ENCODE data around the gene CLRN3.

Gene CLRN3

GRCh38 chr10:127884501-127884900 is 8.2 kb downstream of the CLRN3 start:
- H3K79me1 ChIP-seq (ENCODE audit: low read length): no peaks in the 10 kb centered on the region
- no peak for DNase-seq
- no peak overlapping the region for H4K8ac ChIP-seq (ENCODE audit: low read depth, low read length)
- no peaks in the 10 kb centered on the region for H3K36me3 ChIP-seq (ENCODE audit: control insufficient read depth, insufficient read depth, low read length)
- no peak overlapping the region for H3K4ac ChIP-seq (ENCODE audit: low read depth, low read length)
- no peak overlapping the region for H3K27ac ChIP-seq (ENCODE audit: low read depth, low read length)
- H2AK5ac ChIP-seq (ENCODE audit: low read length): no peak overlapping the region
- H3K18ac ChIP-seq (ENCODE audit: low read length): no peak overlapping the region
- no peak overlapping the region for H4K5ac ChIP-seq (ENCODE audit: low read length)
- H3K56ac ChIP-seq (ENCODE audit: low read length): no peak overlapping the region
- H2BK15ac ChIP-seq (replicated peaks; ENCODE audit: low read depth): no peak overlapping the region
- no CpG with 5 or more reads among the region's 5 CpGs for WGBS (ENCODE audit: extremely low coverage, insufficient coverage, low lambda C conversion rate)
- H3K4me2 ChIP-seq (ENCODE audit: low read length): no peak overlapping the region
- no peak overlapping the region for H2BK5ac ChIP-seq (ENCODE audit: low read length)
- H3K79me2 ChIP-seq (ENCODE audit: control insufficient read depth, insufficient read depth, low read length): no peaks in the 10 kb centered on the region
- no peak overlapping the region for H3K9ac ChIP-seq (ENCODE audit: low read length)
- H3K4me1 ChIP-seq (ENCODE audit: control insufficient read depth, low read depth, low read length): no peaks in the 10 kb centered on the region
- H3K23ac ChIP-seq (ENCODE audit: low read length): no peak overlapping the region
- H3K4me3 ChIP-seq (ENCODE audit: low read length): no peak overlapping the region
- no peaks in the 10 kb centered on the region for H3K27me3 ChIP-seq (ENCODE audit: insufficient read depth, low read length, poor library complexity)
- H2BK120ac ChIP-seq (ENCODE audit: low read depth, low read length): no peak overlapping the region

GRCh38 chr10:127883516-127883915 is 9.2 kb downstream of the CLRN3 start:
- no CpG with 5 or more reads among the region's 10 CpGs for WGBS (ENCODE audit: extremely low coverage, insufficient coverage, low lambda C conversion rate)
- Histone ChIP-seq H2BK120ac (ENCODE audit: low read depth, low read length) (no peak overlapping the region), H3K4me2 (ENCODE audit: low read length) (no peak overlapping the region), H3K18ac (ENCODE audit: low read length) (no peak overlapping the region), H4K8ac (ENCODE audit: low read depth, low read length) (no peak overlapping the region), H3K9ac (ENCODE audit: low read length) (no peak overlapping the region), H3K79me2 (ENCODE audit: control insufficient read depth, insufficient read depth, low read length) (no peaks in the 10 kb centered on the region), H4K5ac (ENCODE audit: low read length) (no peak overlapping the region), H3K27me3 (ENCODE audit: insufficient read depth, low read length, poor library complexity) (no peaks in the 10 kb centered on the region), H3K4ac (ENCODE audit: low read depth, low read length) (no peak overlapping the region), H3K4me3 (ENCODE audit: low read length) (no peak overlapping the region), H3K36me3 (ENCODE audit: control insufficient read depth, insufficient read depth, low read length) (no peaks in the 10 kb centered on the region), H3K23ac (ENCODE audit: low read length) (no peak overlapping the region), H2BK5ac (ENCODE audit: low read length) (no peak overlapping the region), H3K4me1 (ENCODE audit: control insufficient read depth, low read depth, low read length) (no peaks in the 10 kb centered on the region), H2AK5ac (ENCODE audit: low read length) (no peak overlapping the region), H3K27ac (ENCODE audit: low read depth, low read length) (no peak overlapping the region), H3K56ac (ENCODE audit: low read length) (no peak overlapping the region), H2BK15ac (replicated peaks; ENCODE audit: low read depth) (no peak overlapping the region), H3K79me1 (ENCODE audit: low read length) (no peaks in the 10 kb centered on the region)
- no peak for DNase-seq

GRCh38 chr10:127882801-127883459 is 9.8 kb downstream of the CLRN3 start:
- Histone ChIP-seq H3K36me3 (ENCODE audit: control insufficient read depth, insufficient read depth, low read length) (no peaks in the 10 kb centered on the region), H3K23ac (ENCODE audit: low read length) (no peak overlapping the region), H3K4me2 (ENCODE audit: low read length) (no peak overlapping the region), H3K79me1 (ENCODE audit: low read length) (no peaks in the 10 kb centered on the region), H3K9ac (ENCODE audit: low read length) (no peak overlapping the region), H3K4ac (ENCODE audit: low read depth, low read length) (no peak overlapping the region), H3K79me2 (ENCODE audit: control insufficient read depth, insufficient read depth, low read length) (no peaks in the 10 kb centered on the region), H4K5ac (ENCODE audit: low read length) (no peak overlapping the region), H3K27ac (ENCODE audit: low read depth, low read length) (no peak overlapping the region), H3K4me1 (ENCODE audit: control insufficient read depth, low read depth, low read length) (no peaks in the 10 kb centered on the region), H2BK120ac (ENCODE audit: low read depth, low read length) (no peak overlapping the region), H2AK5ac (ENCODE audit: low read length) (no peak overlapping the region), H3K56ac (ENCODE audit: low read length) (no peak overlapping the region), H2BK5ac (ENCODE audit: low read length) (no peak overlapping the region), H3K4me3 (ENCODE audit: low read length) (no peak overlapping the region), H3K18ac (ENCODE audit: low read length) (no peak overlapping the region), H2BK15ac (replicated peaks; ENCODE audit: low read depth) (no peak overlapping the region), H3K27me3 (ENCODE audit: insufficient read depth, low read length, poor library complexity) (no peaks in the 10 kb centered on the region), H4K8ac (ENCODE audit: low read depth, low read length) (no peak overlapping the region)
- no peak for DNase-seq
- WGBS (ENCODE audit: extremely low coverage, insufficient coverage, low lambda C conversion rate): no CpG with 5 or more reads among the region's 4 CpGs

GRCh38 chr10:127882391-127882790 is 10.3 kb downstream of the CLRN3 start:
- no peak overlapping the region for H3K18ac ChIP-seq (ENCODE audit: low read length)
- H3K4ac ChIP-seq (ENCODE audit: low read depth, low read length): no peak overlapping the region
- no peak overlapping the region for H3K56ac ChIP-seq (ENCODE audit: low read length)
- H3K79me2 ChIP-seq (ENCODE audit: control insufficient read depth, insufficient read depth, low read length): no peaks in the 10 kb centered on the region
- no peak overlapping the region for H4K8ac ChIP-seq (ENCODE audit: low read depth, low read length)
- no peak overlapping the region for H3K9ac ChIP-seq (ENCODE audit: low read length)
- H3K27ac ChIP-seq (ENCODE audit: low read depth, low read length): no peak overlapping the region
- no peaks in the 10 kb centered on the region for H3K27me3 ChIP-seq (ENCODE audit: insufficient read depth, low read length, poor library complexity)
- no peak overlapping the region for H3K4me3 ChIP-seq (ENCODE audit: low read length)
- WGBS (ENCODE audit: extremely low coverage, insufficient coverage, low lambda C conversion rate): no CpG with 5 or more reads among the region's 8 CpGs
- H4K5ac ChIP-seq (ENCODE audit: low read length): no peak overlapping the region
- no peak overlapping the region for H2BK5ac ChIP-seq (ENCODE audit: low read length)
- H2AK5ac ChIP-seq (ENCODE audit: low read length): no peak overlapping the region
- no peak overlapping the region for H3K23ac ChIP-seq (ENCODE audit: low read length)
- no peak overlapping the region for H3K4me2 ChIP-seq (ENCODE audit: low read length)
- H2BK15ac ChIP-seq (replicated peaks; ENCODE audit: low read depth): no peak overlapping the region
- DNase-seq: no peak
- H3K4me1 ChIP-seq (ENCODE audit: control insufficient read depth, low read depth, low read length): no peaks in the 10 kb centered on the region
- no peaks in the 10 kb centered on the region for H3K36me3 ChIP-seq (ENCODE audit: control insufficient read depth, insufficient read depth, low read length)
- no peaks in the 10 kb centered on the region for H3K79me1 ChIP-seq (ENCODE audit: low read length)
- H2BK120ac ChIP-seq (ENCODE audit: low read depth, low read length): no peak overlapping the region

GRCh38 chr10:127881262-127881661 is 11.5 kb downstream of the CLRN3 start:
- H2BK15ac ChIP-seq (replicated peaks; ENCODE audit: low read depth): no peak overlapping the region
- H4K5ac ChIP-seq (ENCODE audit: low read length): no peak overlapping the region
- H3K27ac ChIP-seq (ENCODE audit: low read depth, low read length): no peak overlapping the region
- no peaks in the 10 kb centered on the region for H3K36me3 ChIP-seq (ENCODE audit: control insufficient read depth, insufficient read depth, low read length)
- H2AK5ac ChIP-seq (ENCODE audit: low read length): no peak overlapping the region
- no peak overlapping the region for H4K8ac ChIP-seq (ENCODE audit: low read depth, low read length)
- no peak overlapping the region for H3K23ac ChIP-seq (ENCODE audit: low read length)
- no peak overlapping the region for H3K4me2 ChIP-seq (ENCODE audit: low read length)
- no CpG with 5 or more reads among the region's 8 CpGs for WGBS (ENCODE audit: extremely low coverage, insufficient coverage, low lambda C conversion rate)
- no peak overlapping the region for H3K9ac ChIP-seq (ENCODE audit: low read length)
- no peak overlapping the region for H2BK5ac ChIP-seq (ENCODE audit: low read length)
- no peaks in the 10 kb centered on the region for H3K4me1 ChIP-seq (ENCODE audit: control insufficient read depth, low read depth, low read length)
- no peaks in the 10 kb centered on the region for H3K79me2 ChIP-seq (ENCODE audit: control insufficient read depth, insufficient read depth, low read length)
- no peak for DNase-seq
- no peak overlapping the region for H3K18ac ChIP-seq (ENCODE audit: low read length)
- H3K79me1 ChIP-seq (ENCODE audit: low read length): no peaks in the 10 kb centered on the region
- H3K4ac ChIP-seq (ENCODE audit: low read depth, low read length): no peak overlapping the region
- H2BK120ac ChIP-seq (ENCODE audit: low read depth, low read length): no peak overlapping the region
- H3K56ac ChIP-seq (ENCODE audit: low read length): no peak overlapping the region
- H3K4me3 ChIP-seq (ENCODE audit: low read length): no peak overlapping the region
- H3K27me3 ChIP-seq (ENCODE audit: insufficient read depth, low read length, poor library complexity): no peaks in the 10 kb centered on the region

- no peaks in the 10 kb centered on the region for H3K79me2 ChIP-seq (ENCODE audit: control insufficient read depth, insufficient read depth, low read length)
- DNase-seq: no peak
- no peak overlapping the region for H2BK15ac ChIP-seq (replicated peaks; ENCODE audit: low read depth)
- H3K9ac ChIP-seq (ENCODE audit: low read length): no peak overlapping the region
- H3K56ac ChIP-seq (ENCODE audit: low read length): no peak overlapping the region
- no CpG with 5 or more reads among the region's 2 CpGs for WGBS (ENCODE audit: extremely low coverage, insufficient coverage, low lambda C conversion rate)
- no peak overlapping the region for H3K18ac ChIP-seq (ENCODE audit: low read length)
- no peak overlapping the region for H3K4ac ChIP-seq (ENCODE audit: low read depth, low read length)
- H3K36me3 ChIP-seq (ENCODE audit: control insufficient read depth, insufficient read depth, low read length): no peaks in the 10 kb centered on the region
- H2BK5ac ChIP-seq (ENCODE audit: low read length): no peak overlapping the region
- no peak overlapping the region for H4K8ac ChIP-seq (ENCODE audit: low read depth, low read length)
- H3K27me3 ChIP-seq (ENCODE audit: insufficient read depth, low read length, poor library complexity): no peaks in the 10 kb centered on the region
- H3K23ac ChIP-seq (ENCODE audit: low read length): no peak overlapping the region
- H2AK5ac ChIP-seq (ENCODE audit: low read length): no peak overlapping the region
- no peaks in the 10 kb centered on the region for H3K79me1 ChIP-seq (ENCODE audit: low read length)
- H3K4me1 ChIP-seq (ENCODE audit: control insufficient read depth, low read depth, low read length): no peaks in the 10 kb centered on the region
- H3K4me3 ChIP-seq (ENCODE audit: low read length): no peak overlapping the region
- H3K27ac ChIP-seq (ENCODE audit: low read depth, low read length): no peak overlapping the region
- no peak overlapping the region for H3K4me2 ChIP-seq (ENCODE audit: low read length)
- no peak overlapping the region for H4K5ac ChIP-seq (ENCODE audit: low read length)
- H2BK120ac ChIP-seq (ENCODE audit: low read depth, low read length): no peak overlapping the region
Observed at GRCh38 chr10:127880557-127880956, 12.2 kb downstream of the CLRN3 start.

Measured in mesendoderm (in vitro differentiated cells).